ENCODE results near the gene DNPH1. TPM values are rescaled to one million over a fixed set of nuclear protein-coding genes. Genes with fewer than 3 reads are reported as not detected.

Gene DNPH1, protein sequence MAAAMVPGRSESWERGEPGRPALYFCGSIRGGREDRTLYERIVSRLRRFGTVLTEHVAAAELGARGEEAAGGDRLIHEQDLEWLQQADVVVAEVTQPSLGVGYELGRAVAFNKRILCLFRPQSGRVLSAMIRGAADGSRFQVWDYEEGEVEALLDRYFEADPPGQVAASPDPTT
- total RNA-seq (2014; rRNA removed; shearing (Covaris generic); ENCODE audit: low replicate concordance) = 30.8 and 43.0 TPM in 2 replicates

DNA sequence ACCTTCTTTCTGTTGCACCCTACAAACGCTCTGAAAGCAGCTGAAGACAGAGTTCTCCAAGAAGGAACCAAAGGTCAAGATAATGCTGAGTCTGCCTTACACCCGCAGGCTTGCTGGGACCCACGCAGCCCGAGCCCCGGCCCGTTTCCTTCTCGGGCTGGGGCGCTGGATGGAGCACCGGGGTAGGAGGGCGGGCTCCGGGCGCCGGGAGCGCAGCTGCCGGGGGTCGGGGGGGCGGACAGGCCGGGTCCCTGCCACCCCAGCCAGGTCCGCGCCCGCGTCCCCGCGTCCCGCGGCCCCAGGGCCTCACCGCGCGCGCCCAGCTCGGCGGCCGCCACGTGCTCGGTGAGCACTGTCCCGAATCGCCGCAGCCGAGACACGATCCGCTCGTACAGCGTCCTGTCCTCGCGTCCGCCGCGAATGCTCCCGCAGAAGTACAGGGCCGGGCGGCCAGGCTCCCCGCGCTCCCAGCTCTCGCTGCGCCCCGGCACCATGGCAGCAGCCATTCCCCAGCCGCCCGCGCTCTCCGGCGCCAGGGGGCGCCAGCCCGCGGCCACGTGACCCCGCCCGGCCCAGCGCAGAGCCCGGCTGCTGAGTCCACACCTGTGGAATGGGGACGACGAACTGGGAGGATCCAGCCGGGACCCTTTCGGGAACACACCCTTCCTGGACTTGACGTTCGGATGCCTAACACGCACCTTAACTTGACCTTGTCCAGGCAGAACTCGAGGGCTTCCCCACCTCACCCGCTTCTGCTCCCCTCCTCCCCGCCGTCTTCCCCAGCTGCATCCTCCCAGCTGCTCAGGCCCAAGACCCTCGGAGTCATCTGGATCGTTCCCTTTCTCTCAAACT lies at the start of gene DNPH1:
Gene DNPH1 (minus strand): TSS at position 531 of the 852 bp plus-strand sequence. CDS start 25 bp downstream, at position 506.
- peaks cover 3% of the 10 kb centered on the region for H3K36me3 ChIP-seq
- no peaks in the 10 kb centered on the region for H3K27me3 ChIP-seq
- peak within 1 kb of the TSS; percentile 53 for H3K4me3 ChIP-seq
- DNase-seq = peak; percentile 61
- H3K9me3 ChIP-seq = no peaks in the 10 kb centered on the region

DNA sequence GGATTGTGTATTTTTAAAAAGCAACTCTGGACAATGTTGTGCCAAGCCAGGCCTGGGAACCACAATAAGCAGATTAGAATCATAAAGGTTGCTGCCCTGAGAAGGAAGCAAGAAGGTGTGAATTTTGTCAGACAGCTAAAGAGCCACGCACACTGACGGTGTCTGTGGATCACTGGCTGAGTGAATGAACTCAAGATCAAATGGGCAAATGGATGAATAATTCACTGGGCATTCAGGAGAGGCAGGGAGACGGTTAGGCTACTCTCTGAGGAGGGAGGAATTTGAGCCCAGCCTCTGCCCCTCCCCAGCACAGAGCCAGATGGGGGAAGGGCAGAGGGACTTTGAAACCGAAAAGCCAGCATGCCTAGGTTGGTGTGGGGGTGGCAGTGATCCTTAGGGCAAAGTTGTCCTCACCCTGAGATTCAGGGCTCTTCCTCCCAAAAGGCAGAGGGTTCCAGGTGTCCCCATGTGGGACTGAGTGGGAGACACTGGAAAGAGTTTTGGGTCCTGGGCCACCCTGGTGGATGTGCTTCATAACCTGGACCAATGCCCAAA lies 49.3 kb upstream of the DNPH1 start:
- H3K9me3 ChIP-seq = no peaks in the 10 kb centered on the region
- no peak for DNase-seq
- no peak overlapping the region for H3K4me3 ChIP-seq
- no peaks in the 10 kb centered on the region for H3K36me3 ChIP-seq
- no peaks in the 10 kb centered on the region for H3K27me3 ChIP-seq

DNA sequence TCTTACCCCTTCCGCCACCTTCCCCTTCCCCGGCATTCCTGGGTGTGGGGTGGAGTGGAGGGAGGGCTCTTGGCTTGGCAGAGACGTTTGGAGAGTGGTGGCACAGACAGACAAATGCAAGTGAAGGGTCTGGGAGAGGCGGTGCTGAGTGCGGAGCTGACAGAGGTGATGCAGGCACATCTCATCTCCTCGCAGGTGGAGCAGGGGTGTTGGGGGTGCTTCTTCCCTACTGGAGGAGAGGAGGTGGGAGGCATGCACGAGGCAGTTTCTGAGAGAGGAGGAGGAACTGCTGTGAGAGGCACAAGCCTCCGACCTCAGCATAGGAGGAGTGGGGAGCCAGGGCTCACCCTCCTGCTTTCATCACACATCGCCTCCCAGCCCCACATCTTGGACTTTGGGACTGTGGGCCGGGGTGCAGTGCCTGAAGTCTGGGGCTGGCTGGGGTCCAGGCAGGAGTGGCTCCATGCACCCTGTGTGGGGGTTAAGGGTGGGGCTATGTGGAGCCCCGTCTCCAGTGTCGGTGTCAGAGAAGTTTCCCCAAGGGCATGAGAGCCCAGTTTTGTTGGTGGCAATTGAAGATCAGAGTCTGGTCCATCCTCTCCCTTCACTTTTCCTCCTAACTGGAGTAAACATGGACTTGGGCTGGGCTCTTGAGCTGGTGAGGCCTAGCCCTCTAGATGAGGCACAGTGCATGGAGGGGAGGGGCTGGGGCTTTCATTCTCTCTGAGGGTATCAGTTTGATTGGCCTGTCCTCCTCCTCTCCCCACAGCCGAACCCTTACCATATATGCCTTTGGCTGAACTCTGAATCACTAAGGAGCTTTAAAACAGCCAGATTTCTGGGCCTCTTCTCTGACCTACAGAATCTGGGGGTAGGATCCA lies 48.6 kb upstream of the DNPH1 start:
- no peaks in the 10 kb centered on the region for H3K9me3 ChIP-seq
- H3K36me3 ChIP-seq = no peaks in the 10 kb centered on the region
- H3K27me3 ChIP-seq = no peaks in the 10 kb centered on the region
- no peak overlapping the region for H3K4me3 ChIP-seq
- no peak for DNase-seq

DNA sequence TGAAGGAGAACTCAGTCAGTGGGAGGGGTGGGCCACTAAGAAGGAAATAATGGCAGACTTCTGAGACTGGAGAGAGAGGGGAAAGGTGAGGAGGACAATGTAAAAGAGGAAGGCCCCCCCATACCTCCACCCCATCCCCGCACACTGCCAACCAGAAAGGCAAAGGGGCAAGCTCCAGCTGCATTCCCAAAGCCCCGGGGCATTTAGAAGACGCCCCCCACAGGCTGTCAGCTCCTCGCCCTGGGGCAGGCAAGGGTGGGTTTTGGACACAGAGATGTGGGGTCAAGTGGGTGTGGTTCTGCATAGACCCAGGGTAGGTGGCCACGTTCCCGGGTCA lies 48.0 kb upstream of the DNPH1 start:
- Histone ChIP-seq H3K36me3 (no peaks in the 10 kb centered on the region), H3K27me3 (no peaks in the 10 kb centered on the region), H3K9me3 (no peaks in the 10 kb centered on the region), H3K4me3 (no peak overlapping the region)
- no peak for DNase-seq

DNA sequence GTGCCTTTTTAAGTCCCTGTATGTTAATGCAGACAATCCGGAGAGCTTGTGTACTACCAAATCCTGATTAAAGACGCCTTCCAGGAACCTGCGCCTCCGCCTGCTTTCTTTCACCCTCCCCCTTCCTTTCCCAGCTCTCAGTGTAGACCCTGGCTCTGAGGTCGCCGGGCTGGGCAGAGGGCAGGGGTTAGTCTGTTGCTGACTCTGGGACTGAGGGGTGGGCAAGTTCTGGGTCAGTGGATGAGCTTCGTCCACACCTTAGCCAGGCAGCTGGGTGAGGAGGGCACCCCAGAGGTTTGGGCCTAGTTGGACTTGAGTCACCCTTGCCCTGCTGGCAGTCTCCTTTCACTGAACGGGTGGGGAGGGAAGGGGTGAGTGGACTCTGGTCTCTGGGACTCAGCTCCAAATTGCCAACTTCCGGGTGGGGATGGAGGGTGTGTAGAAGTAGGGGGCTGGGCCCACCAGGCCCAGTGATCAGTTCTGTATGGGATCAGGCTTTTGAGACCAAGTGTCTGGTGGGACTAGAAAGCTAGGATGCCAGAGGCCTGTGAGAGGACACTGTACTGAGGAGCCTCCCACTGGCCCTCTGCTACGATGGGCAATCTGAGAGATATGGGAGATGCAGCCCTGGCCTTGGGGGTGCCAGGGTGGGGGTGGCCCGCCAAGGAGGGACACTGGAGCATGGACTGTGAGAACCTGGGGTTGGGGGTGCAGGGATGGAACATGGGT lies 47.5 kb upstream of the DNPH1 start:
- Histone ChIP-seq H3K9me3 (no peaks in the 10 kb centered on the region), H3K27me3 (no peaks in the 10 kb centered on the region), H3K4me3 (no peak overlapping the region), H3K36me3 (no peaks in the 10 kb centered on the region)
- DNase-seq = no peak

DNA sequence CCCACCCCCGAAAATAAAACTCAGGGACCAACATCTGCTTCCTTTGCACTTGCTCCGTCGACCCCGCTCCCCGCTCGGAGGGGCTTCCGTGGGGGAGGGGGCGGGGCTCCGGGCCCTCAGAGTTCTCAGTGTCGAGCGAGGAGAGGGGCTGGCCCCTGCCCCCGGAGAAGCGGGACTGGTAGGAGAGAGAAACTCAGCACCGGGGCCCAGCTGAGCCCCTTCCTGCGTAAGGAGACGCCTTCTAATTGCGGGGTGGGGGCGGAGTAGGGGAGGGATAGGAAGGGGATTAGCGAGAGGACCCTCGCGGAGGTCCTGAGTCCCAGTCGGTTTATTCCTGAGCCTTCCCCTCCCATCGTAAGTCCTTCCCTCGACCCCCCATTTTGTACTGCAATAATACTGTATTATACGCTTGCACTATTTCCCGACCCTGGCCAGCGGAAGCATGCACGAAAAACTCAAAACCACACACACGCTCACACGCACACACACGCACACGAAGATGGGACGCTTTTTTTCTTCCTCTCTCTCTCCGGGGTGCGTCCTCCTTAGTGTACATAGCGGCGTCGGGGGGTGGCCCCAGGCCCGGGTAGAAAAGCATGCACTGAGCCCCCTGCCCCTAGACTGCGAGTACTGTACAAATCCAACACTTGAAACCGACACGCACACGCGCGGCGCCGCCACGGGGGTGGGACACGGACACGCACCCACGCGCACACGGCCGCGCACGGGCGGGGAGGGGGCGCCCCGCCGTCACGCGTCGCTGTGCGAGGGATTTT lies 46.7 kb upstream of the DNPH1 start:
- no peaks in the 10 kb centered on the region for H3K9me3 ChIP-seq
- no peak for DNase-seq

DNA sequence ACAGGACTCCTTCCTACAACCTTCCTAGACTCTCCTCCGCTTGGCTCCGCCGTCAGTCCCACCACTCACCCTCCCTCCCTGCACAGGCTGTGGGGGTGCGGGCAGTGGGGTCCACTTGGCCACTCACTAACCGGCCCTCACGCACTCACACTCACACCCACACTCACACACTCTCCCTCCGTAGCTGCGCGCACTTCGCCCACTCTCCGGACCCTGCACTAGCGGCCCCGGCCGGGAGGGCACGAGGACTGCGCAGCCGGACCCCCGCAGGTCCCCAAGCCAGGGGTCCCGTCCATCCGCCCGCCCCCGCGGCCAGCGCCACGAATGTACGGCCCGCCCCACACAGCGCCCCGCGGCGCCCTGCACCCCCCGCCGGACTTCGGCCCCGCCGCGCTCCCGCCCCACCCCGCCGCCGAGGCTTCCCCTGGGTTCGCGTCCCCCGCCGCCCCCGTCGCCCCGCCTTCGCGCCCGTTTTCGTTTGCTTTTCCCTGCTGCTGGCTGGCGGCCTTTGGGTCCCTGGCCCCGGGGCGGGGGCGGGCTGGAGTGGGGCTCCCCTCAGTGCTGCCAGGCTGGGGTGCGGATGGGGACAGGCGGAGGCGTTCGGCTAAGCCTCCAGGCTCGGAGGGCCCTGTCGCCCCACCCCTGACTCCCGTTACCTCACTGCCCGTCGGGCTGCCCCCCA lies 45.8 kb upstream of the DNPH1 start:
- Histone ChIP-seq H3K9me3 (no peaks in the 10 kb centered on the region), H3K4me3 (no peak overlapping the region), H3K36me3 (no peaks in the 10 kb centered on the region), H3K27me3 (no peaks in the 10 kb centered on the region)
- DNase-seq = no peak

More for the DNA sequence above, 46.7 kb upstream of the DNPH1 start:
- Histone ChIP-seq H3K27me3 (no peaks in the 10 kb centered on the region), H3K36me3 (no peaks in the 10 kb centered on the region), H3K4me3 (no peak overlapping the region)

DNA sequence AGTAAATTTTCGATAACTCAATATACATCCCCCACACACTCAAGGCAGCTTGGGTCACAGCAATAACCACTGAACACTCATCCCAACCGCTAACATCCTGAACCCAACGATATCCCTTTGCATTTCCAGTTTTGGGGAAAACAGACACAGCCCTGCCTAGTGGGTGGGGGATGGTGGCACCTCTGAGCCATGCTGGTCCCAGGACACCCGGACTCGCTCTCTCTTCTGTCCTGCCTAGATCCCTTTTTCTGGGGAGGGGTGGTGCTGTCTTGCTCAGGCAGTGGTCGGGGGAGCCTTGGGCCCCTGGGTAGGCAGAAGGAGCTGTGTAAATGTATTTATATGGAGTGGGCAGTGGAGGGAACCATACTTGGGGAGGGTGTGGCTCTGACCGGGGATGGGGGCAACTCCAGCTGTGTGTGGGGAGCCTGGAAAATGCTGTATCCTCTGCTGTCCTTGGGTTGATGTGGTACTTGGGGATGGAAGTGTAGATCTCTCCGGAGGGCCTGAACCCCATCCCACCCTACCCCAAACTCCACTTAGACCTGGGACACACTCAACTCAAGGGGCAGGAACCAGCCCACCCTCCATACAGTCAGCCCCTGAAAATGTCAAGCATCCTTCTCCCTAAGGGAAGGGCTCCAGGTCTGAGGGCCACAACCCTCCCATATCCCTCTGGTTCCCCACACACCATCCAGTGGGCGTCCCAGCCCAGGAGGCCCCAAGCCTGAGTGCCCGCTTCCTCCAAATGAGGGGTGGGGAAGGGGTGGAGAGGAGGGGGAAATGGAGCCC lies 45.0 kb upstream of the DNPH1 start:
- Histone ChIP-seq H3K27me3 (no peaks in the 10 kb centered on the region), H3K9me3 (no peaks in the 10 kb centered on the region), H3K4me3 (no peak overlapping the region), H3K36me3 (no peaks in the 10 kb centered on the region)
- DNase-seq = no peak

DNA sequence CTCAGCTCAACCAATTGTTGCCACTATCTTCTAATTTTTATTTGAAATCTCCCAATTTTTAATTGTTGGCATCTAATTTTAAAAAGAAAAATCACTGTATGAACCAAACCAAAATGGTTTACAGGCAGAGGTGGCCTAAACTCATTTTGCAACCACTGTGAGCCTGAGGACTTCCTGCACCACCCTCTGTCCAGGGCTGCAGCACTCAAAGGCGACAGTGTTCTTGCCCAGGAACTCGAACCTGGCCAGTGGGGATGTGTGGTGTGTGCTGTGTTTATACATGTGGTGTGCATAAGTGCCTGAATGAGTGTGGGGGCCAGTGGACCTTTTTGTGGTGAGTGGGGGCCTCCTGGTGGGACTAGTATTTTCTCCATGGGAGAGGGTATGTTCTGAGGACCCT lies 44.4 kb upstream of the DNPH1 start:
- no peak for DNase-seq
- H3K27me3 ChIP-seq = no peaks in the 10 kb centered on the region

DNA sequence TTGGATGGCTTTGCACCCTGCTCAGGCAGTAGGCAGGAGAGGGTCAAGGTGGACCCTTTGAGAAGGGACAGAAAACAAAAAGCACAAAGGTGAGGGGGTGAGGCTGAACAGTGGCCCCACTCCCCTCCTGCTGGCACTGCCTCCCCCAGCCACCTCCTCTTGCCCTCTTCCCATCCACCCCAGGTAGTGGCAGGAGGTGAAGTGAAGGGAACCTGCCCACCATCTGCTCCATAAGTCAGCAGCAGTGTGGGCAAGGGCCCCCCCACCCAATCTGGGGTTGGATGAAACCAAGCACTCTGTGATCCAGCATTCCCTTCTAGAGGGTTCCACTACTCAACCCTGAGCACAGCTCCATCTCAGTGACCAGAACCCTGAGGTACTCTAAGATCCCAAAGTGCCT lies 42.7 kb upstream of the DNPH1 start:
- H3K4me3 ChIP-seq = no peak overlapping the region
- H3K36me3 ChIP-seq = no peaks in the 10 kb centered on the region
- H3K9me3 ChIP-seq = no peaks in the 10 kb centered on the region
- H3K27me3 ChIP-seq = no peaks in the 10 kb centered on the region
- DNase-seq = no peak

More for the DNA sequence above, 44.4 kb upstream of the DNPH1 start:
- no peaks in the 10 kb centered on the region for H3K9me3 ChIP-seq
- H3K36me3 ChIP-seq = no peaks in the 10 kb centered on the region
- no peak overlapping the region for H3K4me3 ChIP-seq

DNA sequence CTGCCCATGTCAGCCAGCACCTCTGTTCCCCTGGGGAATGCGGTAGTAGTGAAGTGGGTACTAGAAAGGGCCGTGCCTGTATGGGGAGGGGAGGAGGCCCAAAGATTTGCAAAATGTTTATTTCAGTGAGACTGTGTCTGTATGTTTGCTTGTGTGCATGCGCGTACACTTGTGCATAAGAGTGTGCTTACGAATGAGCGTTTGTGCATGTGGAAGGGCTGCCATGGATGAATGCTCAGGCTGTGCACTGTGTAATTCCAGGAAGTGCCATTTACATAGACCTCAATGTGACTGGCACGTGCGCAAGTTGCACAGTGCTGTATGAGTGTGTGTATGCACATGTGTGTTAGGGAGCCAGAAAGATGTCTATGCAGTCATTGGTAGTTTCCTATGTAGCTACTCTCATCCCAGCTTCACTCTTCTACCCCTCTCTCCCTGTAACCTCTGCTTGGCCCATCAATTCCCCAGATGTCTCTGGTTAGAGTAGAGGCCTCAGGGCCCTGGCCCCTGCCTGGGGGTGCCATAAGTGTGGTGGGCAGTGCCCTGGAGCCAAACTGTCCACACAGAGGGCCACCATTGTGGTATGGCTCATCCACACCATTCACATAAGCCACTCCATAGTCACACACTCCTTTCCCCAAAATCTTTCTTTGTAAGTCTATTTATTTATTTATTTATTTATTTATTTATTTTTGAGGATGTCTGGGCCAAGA lies 42.0 kb upstream of the DNPH1 start:
- no peak for DNase-seq
- H3K27me3 ChIP-seq = no peaks in the 10 kb centered on the region
- H3K9me3 ChIP-seq = no peaks in the 10 kb centered on the region
- H3K4me3 ChIP-seq = no peak overlapping the region
- no peaks in the 10 kb centered on the region for H3K36me3 ChIP-seq

DNA sequence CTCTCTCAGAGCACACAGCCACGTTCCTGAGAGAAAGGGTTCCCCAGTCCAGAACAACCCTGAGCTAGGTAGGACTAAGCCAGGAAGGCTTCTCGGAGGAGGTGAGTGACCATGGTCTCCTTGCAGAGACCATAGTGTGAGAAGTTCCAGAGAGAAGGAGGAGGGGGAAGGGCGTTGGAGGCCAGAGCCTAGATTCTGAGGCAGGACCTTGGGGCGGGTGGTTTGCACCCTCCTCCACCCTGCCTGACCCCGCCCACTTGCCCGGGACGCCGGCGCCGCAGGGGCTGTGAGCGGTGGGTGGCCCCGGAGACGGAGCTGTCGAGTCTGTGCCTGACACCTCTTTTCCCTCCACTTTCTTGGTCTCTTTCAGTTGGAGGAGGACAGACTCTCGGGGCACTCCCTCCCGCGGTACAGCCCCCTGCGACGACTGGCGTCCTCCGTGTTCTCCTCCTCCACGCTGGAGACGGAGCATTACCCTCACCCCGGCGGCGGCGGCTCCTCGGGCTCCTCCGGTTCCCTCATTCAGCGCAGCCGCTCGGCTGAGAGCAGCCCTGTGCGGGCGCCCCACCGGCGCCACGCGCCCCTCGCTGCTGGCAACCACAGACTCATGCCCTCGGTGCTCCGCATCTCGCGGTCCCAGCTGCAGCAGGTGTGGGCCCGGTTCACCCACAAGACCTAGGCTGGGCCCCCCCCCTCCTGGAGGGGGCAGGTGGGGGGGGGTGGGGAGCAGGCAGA lies 40.2 kb upstream of the DNPH1 start:
- H3K4me3 ChIP-seq = no peak overlapping the region
- H3K36me3 ChIP-seq = no peaks in the 10 kb centered on the region
- no peak for DNase-seq
- H3K27me3 ChIP-seq = no peaks in the 10 kb centered on the region
- no peaks in the 10 kb centered on the region for H3K9me3 ChIP-seq

DNA sequence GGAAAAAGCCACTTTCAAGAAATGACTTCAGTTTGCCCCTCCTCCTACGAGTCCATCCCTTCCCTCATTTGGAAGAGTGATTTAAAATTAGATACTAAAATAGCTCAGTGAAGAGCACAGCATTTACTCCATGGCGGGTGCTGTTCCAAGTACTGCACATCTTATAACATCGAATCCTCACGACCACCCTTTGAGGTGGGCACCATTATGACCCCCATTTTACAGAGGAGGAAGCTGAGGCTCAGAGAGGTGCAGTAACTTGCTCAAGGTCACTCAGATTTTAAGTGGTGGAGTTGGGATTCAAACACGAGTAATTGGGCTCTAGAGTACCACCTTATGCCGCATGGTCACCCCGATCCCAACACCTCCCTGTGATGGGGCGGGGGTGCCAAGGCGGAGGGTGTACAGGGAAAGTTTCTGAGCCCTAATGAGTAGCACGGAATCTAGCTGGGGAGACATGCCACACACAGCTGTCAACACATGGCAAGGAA lies 39.5 kb upstream of the DNPH1 start:
- no peak overlapping the region for H3K4me3 ChIP-seq
- H3K36me3 ChIP-seq = no peaks in the 10 kb centered on the region
- H3K9me3 ChIP-seq = no peaks in the 10 kb centered on the region
- no peak for DNase-seq
- no peaks in the 10 kb centered on the region for H3K27me3 ChIP-seq

All from MG63 (cell line).